Measurements from ENCODE around the gene JAKMIP3.

Gene JAKMIP3

DNA sequence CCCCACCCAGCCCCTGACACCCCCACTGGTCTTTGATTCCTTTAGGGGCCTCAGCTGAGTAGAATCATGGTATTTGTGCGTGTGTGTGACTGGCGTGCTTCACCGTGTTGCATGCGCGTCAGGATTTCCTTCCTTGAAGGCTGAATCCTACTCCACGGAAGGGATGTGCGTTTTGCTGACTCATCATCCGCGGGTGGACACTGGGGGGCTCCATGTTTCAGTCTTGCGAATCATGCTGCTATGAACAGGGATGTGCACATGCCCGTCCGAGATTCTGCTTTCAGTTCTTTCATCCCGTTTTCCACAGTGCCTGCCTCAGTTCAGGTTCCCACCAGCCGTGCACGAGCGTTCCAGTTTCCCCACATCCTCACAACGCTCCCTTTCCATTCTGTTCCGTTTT, 20.9 kb upstream of the JAKMIP3 start:
- H3K27ac ChIP-seq = no peak overlapping the region
- TF ChIP-seq, protein P1, sequence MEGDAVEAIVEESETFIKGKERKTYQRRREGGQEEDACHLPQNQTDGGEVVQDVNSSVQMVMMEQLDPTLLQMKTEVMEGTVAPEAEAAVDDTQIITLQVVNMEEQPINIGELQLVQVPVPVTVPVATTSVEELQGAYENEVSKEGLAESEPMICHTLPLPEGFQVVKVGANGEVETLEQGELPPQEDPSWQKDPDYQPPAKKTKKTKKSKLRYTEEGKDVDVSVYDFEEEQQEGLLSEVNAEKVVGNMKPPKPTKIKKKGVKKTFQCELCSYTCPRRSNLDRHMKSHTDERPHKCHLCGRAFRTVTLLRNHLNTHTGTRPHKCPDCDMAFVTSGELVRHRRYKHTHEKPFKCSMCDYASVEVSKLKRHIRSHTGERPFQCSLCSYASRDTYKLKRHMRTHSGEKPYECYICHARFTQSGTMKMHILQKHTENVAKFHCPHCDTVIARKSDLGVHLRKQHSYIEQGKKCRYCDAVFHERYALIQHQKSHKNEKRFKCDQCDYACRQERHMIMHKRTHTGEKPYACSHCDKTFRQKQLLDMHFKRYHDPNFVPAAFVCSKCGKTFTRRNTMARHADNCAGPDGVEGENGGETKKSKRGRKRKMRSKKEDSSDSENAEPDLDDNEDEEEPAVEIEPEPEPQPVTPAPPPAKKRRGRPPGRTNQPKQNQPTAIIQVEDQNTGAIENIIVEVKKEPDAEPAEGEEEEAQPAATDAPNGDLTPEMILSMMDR (conservative IDR thresholded peaks at IDR 0.05) = no peak

GRCh38 chr10:132045324-132045723, 20.4 kb upstream of the JAKMIP3 start:
- TF ChIP-seq, protein P1 (conservative IDR thresholded peaks at IDR 0.05) = no peak
- no peak overlapping the region for H3K27ac ChIP-seq

DNA sequence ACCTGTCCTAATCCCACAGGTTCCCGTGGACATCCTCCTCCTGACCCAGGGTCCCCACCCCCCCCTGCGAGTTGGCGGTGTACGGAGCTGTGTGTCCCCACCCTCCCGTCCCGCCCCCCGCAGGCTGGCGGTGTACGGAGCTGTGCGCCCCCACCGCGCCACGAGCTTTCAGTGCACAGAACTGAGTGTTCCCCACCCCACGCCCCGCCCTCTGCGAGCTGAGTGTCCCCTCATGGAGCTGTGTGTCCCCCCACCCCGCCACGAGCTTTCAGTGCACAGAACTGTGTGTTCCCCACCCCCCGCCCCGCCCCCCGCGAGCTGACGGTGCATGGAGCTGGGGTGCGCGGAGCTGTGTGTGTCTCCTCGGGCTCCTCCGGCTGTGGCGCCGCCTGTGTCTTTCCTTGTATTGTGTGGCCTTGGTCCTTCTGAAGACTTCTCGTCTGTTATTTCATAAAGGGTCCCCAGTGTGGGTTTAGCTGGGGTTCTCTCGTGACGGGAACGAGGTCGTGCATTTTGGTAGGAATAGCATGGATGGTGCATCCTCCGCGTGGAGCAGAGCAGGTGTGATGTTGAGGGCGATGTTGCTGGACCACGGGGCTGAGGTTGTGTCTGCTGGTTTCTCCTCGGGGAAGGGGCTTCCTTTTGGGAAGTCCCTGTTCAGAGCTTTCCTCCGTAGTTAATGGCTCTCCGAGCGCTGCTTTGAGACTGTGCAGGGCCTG, 18.0 kb upstream of the JAKMIP3 start:
- TF ChIP-seq, protein P1 (conservative IDR thresholded peaks at IDR 0.05) = no peak
- peak overlapping the region; percentile 86 for H3K27ac ChIP-seq

DNA sequence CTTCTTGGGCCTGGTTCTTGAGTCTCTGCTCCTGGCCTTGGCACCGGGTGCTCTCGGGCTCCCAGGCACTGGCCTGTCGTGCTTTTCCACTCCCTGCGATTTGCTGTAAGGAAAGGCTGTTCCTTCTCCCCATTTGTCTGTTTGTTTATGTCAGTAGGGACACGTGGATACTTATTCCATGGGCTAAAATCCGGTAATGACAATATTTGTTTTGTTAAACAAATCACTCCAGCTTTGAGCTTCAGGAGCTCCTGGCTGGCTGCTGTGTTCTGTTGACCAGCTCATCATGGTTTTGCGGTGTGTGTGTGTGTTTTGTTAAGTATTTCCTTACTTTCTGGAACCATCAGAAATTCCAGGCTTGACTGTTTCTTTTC, 17.5 kb upstream of the JAKMIP3 start:
- TF ChIP-seq, protein P1 (conservative IDR thresholded peaks at IDR 0.05) = no peak
- H3K27ac ChIP-seq = peak overlapping the region; percentile 86

- TF ChIP-seq, protein P1 (conservative IDR thresholded peaks at IDR 0.05) = no peak
- H3K27ac ChIP-seq = peak overlapping the region; percentile 86; the same call in 1 of the 2 replicates
These were observed 15.6 kb upstream of the JAKMIP3 start for GRCh38 chr10:132050191-132050590.

- TF ChIP-seq, protein P1 (conservative IDR thresholded peaks at IDR 0.05) = no peak
- H3K27ac ChIP-seq = no peak overlapping the region
These were observed 13.6 kb upstream of the JAKMIP3 start for GRCh38 chr10:132052124-132052523.

GRCh38 chr10:132054564-132054963, 11.2 kb upstream of the JAKMIP3 start:
- TF ChIP-seq, protein P1 (conservative IDR thresholded peaks at IDR 0.05) = no peak

More at GRCh38 chr10:132054564-132054963, 11.2 kb upstream of the JAKMIP3 start:
- H3K27ac ChIP-seq = no peak overlapping the region
